ENCODE measurements around the gene CCDC190. TPM values are rescaled to one million over a fixed set of nuclear protein-coding genes. Genes with fewer than 3 reads are reported as not detected.
A peak's percentile ranks its signal among the peaks of the same experiment; 100 is the strongest.

CCDC190 gene
- total RNA-seq, 6 experiments from 2014 or later: 0.07 to 0.21 (median 0.14) TPM; not detected in 3

DNA sequence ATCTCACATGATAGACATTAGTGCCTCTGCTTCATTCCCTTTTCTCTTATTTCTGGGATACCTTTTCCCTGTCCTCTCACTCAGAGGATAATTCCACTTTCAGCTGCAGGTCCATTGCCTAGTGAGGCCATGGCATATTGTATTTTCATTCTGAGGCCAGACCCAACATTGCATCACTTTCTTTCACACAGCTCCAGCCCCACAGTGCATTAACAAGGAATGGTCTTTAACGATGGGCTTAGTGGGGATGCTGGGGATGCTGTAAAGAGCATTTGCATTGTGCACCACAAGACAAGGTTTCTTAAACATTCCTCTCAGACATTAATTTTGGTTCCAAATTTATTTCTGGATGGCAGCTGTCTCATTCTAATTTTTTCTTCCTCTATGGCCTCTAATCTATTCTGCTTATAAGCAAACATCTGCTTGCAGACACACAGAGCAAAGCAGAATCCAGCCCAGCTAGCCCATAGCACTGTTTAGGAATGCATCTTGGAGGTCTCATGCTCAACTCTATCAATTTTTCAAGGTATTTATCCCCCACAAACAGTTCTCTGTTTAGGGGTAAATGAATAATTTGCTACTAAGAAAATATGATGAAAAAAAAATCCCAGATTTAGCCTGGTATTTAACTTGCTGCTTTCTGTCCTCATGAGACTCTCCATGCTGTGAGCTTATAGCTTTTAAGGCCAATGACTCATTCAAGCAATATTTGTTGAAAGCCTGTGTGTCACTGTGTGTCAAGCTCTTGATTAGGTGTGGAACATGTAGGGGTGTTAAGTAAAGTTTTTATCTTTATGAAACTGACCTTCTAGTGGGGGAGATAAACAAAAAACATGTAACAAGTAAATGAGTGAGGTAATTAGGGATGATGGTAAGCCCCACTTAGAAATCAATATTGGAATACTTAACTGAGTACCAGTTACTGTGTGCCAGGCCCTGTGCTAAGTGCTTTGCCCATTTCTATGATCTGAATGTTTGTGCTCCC is 44.5 kb upstream of the CCDC190 start:
- peaks cover 3% of the 10 kb centered on the region for H3K36me3 Mint-ChIP-seq (ENCODE audit: low read depth)
- H3K27me3 Mint-ChIP-seq (ENCODE audit: insufficient read depth): no peaks in the 10 kb centered on the region
- peaks cover 2% of the 10 kb centered on the region; the same call in 1 of the 2 replicates for H3K9me3 Mint-ChIP-seq
- DNase-seq: peak; percentile 76
- TF ChIP-seq, protein P1, sequence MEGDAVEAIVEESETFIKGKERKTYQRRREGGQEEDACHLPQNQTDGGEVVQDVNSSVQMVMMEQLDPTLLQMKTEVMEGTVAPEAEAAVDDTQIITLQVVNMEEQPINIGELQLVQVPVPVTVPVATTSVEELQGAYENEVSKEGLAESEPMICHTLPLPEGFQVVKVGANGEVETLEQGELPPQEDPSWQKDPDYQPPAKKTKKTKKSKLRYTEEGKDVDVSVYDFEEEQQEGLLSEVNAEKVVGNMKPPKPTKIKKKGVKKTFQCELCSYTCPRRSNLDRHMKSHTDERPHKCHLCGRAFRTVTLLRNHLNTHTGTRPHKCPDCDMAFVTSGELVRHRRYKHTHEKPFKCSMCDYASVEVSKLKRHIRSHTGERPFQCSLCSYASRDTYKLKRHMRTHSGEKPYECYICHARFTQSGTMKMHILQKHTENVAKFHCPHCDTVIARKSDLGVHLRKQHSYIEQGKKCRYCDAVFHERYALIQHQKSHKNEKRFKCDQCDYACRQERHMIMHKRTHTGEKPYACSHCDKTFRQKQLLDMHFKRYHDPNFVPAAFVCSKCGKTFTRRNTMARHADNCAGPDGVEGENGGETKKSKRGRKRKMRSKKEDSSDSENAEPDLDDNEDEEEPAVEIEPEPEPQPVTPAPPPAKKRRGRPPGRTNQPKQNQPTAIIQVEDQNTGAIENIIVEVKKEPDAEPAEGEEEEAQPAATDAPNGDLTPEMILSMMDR (IDR thresholded peaks at IDR 0.05): no peak
- peak overlapping the region; percentile 7; the same call in 1 of the 2 replicates for H3K4me3 Mint-ChIP-seq
- peaks cover 95% of the 10 kb centered on the region for H3K4me1 Mint-ChIP-seq (ENCODE audit: low read depth)
- peak overlapping the region; percentile 68 for H3K27ac Mint-ChIP-seq

DNA sequence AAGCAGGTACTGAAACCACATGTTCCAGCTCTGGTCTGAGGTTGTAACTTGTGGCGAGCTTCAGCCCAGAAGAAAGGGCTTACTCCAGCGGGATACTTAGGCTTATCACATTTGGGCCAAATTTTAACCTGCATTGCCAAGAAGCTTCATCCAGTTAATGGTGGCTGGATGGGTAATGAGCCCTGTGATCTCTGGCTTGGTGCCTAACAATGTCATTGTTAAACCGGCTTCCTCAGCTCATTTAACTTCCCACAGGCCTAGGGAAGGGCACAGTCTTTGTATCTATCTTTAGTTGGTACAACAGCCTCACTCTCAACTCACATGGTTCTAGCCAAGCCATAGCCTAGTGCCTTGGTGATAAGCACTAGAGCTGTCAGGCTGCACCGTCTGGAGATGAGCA is 43.6 kb upstream of the CCDC190 start:
- DNase-seq: no peak

DNA sequence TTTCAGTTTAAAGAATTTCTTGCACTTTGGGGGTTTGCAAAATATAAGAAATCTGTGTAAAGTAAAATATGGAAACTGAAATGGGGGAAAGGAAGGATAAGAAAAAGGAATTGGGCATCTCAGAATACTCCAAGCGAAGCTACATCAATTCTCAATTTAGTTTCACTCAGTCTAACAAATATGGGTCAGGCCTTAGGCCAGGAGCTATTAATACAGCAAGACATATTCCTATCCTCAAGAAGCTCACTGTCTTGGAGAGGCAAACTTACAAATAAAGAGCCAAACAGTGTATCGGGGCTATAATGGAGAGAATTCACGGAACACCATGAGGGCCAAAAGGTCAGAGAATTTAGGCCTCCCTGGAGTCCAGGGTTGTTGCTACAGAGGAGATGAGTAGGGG is 43.0 kb upstream of the CCDC190 start:
- no peak overlapping the region for H3K27ac Mint-ChIP-seq
- H3K9me3 Mint-ChIP-seq: no peaks in the 10 kb centered on the region
- no peaks in the 10 kb centered on the region for H3K27me3 Mint-ChIP-seq (ENCODE audit: insufficient read depth)
- no peaks in the 10 kb centered on the region for H3K36me3 Mint-ChIP-seq (ENCODE audit: low read depth)
- TF ChIP-seq, protein P1 (IDR thresholded peaks at IDR 0.05): no peak
- H3K4me3 Mint-ChIP-seq: no peak overlapping the region
- DNase-seq: no peak
- H3K4me1 Mint-ChIP-seq (ENCODE audit: low read depth): peaks cover 94% of the 10 kb centered on the region

More for the DNA sequence above, 43.6 kb upstream of the CCDC190 start:
- H3K36me3 Mint-ChIP-seq (ENCODE audit: low read depth): no peaks in the 10 kb centered on the region
- H3K4me1 Mint-ChIP-seq (ENCODE audit: low read depth): peaks cover 94% of the 10 kb centered on the region
- no peaks in the 10 kb centered on the region for H3K9me3 Mint-ChIP-seq
- TF ChIP-seq, protein P1 (IDR thresholded peaks at IDR 0.05): no peak
- peak overlapping the region; percentile 68; the same call in 1 of the 2 replicates for H3K27ac Mint-ChIP-seq
- H3K27me3 Mint-ChIP-seq (ENCODE audit: insufficient read depth): no peaks in the 10 kb centered on the region
- no peak overlapping the region for H3K4me3 Mint-ChIP-seq

DNA sequence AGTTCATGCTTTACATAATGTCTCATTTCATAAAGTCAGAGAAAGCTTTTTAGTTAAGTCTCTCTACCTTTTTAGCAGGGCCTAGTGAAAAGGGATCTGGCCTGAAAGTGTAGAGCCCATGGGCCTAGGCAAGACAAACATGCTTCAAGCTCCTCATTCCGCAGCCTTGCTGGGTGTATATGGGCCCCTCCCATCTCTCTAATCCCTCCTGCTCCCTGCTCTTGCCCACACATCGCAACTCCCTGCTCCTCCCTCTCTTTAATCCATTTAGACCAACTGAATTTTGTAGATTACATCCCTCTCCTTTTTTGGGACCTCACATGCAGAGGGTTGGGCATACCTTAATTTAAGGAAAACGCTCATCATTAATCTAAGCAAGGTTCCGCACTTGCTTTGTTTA is 42.3 kb upstream of the CCDC190 start:
- Mint-ChIP-seq H3K27ac (peak overlapping the region; percentile 49; the same call in 1 of the 2 replicates), H3K27me3 (ENCODE audit: insufficient read depth) (no peaks in the 10 kb centered on the region), H3K4me3 (no peak overlapping the region), H3K9me3 (no peaks in the 10 kb centered on the region), H3K4me1 (ENCODE audit: low read depth) (peaks cover 90% of the 10 kb centered on the region), H3K36me3 (ENCODE audit: low read depth) (no peaks in the 10 kb centered on the region)
- DNase-seq: no peak
- TF ChIP-seq, protein P1 (IDR thresholded peaks at IDR 0.05): no peak

DNA sequence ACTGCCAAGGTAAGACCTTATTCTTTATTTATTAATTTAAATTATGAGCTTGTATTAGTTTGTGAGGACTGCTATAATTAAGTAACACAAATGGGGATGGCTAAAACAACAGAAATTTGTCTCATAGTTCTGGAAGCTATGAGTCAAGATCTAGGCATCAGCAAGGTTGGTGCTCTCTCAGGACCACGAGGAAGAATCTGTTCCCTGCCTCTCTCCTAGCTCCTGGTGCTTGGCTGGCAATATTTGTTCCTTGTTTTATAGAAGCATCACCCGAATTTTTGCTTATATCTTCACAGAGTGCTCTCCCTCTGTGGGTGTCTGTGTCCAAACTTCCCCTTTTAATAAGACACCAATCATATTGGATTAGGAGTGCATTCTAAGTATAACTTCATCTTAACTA is 41.4 kb upstream of the CCDC190 start:
- H3K36me3 Mint-ChIP-seq (ENCODE audit: low read depth): no peaks in the 10 kb centered on the region
- peak overlapping the region; percentile 65 for H3K27ac Mint-ChIP-seq
- no peak overlapping the region for H3K4me3 Mint-ChIP-seq
- H3K4me1 Mint-ChIP-seq (ENCODE audit: low read depth): peaks cover 82% of the 10 kb centered on the region
- TF ChIP-seq, protein P1 (IDR thresholded peaks at IDR 0.05): no peak
- no peaks in the 10 kb centered on the region for H3K27me3 Mint-ChIP-seq (ENCODE audit: insufficient read depth)
- no peaks in the 10 kb centered on the region for H3K9me3 Mint-ChIP-seq
- peak; percentile 63 for DNase-seq
